HG02763 (cell line): ENCODE data around the gene ADCY6.

ENCODE experiments used
- ATAC-seq: cut with Tn5 transposase; IDR thresholded peaks from one replicate; pipeline ENCODE4 v1.9.1; 2021; ENCODE audit warnings: mild to moderate bottlenecking, moderate library complexity; ENCODE audit not compliant: unreplicated experiment

ADCY6 gene

DNA sequence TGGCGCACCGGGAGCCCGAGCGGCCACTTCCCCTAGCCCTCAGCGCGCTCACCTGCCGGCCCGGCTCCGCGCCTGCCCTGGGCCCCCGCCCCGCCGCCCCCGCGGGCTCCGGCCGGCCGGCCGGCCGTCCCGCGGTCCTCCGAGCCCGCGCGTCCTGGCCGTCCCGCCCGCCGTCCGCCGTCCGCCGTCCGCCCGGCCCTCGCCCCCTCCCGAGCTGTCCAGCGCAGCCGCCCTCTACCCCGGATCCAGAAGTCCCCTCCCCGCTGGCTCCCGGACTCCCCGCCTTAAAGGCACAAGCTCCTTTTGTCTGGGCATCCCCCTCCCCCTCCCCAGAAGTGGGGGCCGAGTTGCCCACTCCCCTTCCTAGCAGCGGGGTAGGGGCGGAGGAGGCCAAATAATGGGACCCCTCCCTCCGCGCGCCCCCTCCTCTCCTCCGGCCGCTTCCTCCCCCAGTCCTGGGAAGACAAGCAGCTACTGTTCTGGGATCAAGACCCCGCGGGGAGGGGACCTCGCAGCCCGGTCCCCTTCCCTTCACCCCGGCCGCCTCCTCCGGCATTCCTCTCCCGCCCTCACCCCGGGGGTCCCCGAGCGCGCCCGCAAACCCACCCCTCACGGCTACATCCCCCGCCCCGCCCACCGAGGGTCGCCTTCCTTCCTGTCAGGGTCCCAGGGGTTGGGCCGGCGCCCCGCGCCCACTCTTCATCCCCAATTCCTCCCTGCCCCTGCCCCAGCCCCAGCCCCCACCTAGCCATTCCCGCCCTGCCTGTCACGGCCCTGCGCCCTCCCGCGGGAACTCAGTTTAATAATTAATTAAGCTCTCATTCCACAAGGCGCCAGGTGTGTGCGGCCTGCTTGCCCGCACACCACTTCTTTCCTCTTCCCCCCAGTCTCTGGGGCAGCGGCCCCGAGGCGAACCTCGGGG, at the start of gene ADCY6:
ADCY6 (minus strand) TSS at position 236 of the 922 bp plus-strand sequence. CDS start 5,655 bp downstream, outside the sequence.
- no peak for ATAC-seq

DNA sequence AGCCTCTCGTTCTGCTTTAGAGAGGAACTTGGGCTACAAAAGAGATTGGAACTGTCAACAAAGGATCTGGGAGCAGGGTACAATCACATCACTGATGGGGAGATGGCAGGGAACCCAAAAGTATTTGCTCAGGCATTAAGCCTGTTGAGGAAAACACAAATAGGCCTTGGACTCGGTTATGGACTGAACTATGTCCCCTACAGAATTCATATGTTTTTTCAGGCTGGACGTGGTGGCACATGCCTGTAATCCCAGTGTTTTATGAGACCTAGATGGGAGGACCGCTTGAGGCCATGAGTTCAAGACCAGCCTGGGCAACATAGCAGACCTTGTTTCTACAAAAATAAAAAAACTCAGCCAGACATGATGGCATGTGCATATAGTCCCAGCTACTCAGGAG, 49.2 kb upstream of the ADCY6 start:
- no peak for ATAC-seq

DNA sequence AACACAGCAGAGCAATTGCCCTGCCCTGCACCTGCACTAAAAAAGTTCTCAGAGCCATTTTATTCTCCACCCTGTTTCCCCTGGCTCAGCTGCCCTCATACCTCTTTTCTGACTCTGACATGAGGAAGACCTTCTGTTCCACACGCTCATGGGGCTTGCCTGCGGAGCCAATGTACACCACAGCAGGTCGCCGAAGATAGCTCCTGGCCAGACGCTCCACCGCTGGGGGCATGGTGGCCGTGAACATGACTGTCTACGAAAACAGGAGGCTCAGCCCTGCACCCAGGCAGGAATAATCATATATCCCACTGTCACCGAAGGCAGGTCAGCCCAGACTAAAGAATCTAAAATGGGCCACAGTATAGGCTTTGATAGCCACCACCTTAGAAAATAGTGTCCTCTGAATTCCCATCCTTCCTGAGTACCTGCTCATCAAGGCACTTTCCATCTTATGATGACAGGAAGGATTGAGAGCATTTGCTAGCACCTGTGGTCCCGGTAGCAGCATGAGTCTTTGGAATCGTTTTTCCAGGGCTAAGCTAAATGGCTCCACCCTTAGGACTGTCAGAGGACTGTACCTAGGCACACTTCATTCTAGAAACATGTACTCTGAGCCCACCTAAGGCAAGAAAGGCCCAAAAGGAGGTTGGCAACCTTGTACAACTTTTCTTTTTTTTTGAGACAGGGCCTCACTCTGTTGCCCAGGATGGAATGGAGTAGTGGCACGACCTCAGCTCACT, 43.6 kb upstream of the ADCY6 start:
- ATAC-seq: no peak

GRCh38 chr12:48831257-48831656, 42.4 kb upstream of the ADCY6 start:
- no peak for ATAC-seq

- ATAC-seq: no peak
Observed at GRCh38 chr12:48828841-48829575, 40.1 kb upstream of the ADCY6 start.

GRCh38 chr12:48828293-48828692, 39.4 kb upstream of the ADCY6 start:
- no peak for ATAC-seq

- ATAC-seq: no peak
Observed at GRCh38 chr12:48827513-48828096, 38.7 kb upstream of the ADCY6 start.

DNA sequence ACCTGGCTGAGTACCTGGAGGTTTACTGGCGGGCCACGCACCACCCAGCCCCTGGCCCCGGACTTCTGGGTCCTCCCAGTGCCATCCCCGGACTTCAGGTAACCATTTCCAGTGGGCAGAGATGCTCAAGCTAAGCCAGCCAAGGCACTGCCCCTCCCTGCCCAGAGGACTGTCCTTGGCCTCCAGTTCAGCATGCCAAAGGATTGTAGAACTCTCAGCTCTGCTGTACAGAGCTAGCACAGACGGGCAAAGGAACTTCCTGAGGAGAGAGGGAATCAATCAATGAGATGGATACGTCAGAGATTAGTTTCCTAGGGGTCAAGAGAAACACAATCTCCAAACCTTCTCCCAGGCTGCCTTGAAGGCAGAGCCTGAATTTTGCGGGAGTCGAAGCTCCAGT, 38.1 kb upstream of the ADCY6 start:
- ATAC-seq: no peak

DNA sequence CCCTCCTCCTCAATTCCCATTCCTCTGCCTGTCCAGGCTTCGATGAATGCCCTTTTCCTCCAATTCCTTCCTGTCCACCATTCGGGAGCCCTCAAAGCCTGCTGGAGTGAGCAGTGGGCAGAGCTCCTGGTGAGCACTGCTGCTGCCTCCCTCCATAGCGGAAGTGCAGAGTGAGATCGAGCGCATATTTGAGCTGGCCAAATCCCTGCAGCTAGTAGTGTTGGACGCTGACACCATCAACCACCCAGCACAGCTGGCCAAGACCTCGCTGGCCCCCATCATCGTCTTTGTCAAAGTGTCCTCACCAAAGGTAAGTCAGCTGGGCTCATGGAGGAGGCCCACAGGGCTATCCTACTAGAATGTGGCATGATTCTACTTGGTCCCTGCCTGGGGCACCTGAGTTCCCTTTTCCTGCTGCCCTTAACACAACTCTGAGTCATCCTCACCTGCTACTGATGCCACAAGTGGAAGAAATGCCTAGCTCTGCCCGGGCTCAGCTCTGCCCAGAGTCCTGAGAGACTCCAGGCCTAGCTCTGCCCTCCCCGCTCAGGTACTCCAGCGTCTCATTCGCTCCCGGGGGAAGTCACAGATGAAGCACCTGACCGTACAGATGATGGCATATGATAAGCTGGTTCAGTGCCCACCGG, 37.4 kb upstream of the ADCY6 start:
- no peak for ATAC-seq

GRCh38 chr12:48824905-48825304, 36.0 kb upstream of the ADCY6 start:
- no peak for ATAC-seq

GRCh38 chr12:48824112-48824511, 35.2 kb upstream of the ADCY6 start:
- ATAC-seq: no peak

DNA sequence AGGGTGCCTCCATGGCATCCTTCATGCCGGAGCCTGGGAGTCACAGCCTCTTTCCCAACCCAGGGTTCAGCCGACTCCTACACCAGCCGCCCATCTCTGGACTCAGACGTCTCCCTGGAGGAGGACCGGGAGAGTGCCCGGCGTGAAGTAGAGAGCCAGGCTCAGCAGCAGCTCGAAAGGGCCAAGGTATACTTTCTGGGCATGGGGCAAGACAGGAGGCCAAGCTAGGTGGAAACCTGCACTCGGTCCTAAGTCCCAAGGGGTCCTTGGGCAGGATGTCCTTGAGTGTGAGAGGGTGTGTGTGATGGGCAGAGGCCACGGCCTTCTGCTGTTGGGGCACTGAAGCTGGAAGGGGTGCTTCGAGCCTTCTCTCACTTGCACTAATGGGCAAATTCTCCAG, 34.4 kb upstream of the ADCY6 start:
- ATAC-seq: no peak

- no peak for ATAC-seq
Observed at GRCh38 chr12:48822711-48823110, 33.8 kb upstream of the ADCY6 start.

GRCh38 chr12:48822139-48822538, 33.2 kb upstream of the ADCY6 start:
- ATAC-seq: no peak

DNA sequence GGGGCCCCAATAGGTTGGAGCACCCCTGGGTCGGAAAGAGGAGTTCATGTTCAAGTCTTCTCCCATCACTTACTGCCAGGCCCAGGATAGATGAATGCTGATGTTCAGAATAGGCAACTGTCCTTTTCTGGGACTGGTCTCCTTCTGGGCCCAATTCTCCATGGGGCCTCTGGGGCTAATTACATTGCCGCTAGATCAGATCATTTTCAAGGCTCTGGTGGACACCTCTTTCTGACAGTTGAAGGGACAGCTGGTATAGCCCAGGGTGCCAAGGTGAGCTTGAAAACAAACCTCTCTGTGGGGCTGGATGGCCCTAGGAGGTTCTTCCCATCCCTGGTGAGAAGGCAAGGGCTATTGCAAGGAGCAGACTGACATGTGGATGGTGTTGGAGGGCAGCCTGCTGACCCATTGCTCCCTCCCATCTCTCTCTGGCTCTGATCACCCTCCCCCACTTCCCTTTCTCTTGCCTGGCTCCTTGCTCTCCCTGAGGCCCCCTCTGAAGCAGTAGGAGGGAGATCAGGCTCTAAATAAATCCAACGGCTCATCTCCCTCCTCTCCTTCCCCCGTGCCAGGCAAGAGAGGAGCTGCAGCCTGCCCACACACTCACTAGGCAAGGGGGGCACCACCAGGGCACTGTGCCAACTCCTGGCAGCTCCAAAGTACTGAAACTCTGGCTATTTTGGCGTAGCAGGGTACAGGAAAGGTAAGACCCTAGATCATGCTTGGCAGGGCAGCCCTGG, 31.3 kb upstream of the ADCY6 start:
- no peak for ATAC-seq

- ATAC-seq: no peak
Observed at GRCh38 chr12:48818831-48819590, 30.1 kb upstream of the ADCY6 start.

GRCh38 chr12:48817873-48818830, 29.3 kb upstream of the ADCY6 start, which contains the start of gene CACNB3:
CACNB3 (plus strand) TSS chr12:48818496; CDS start chr12:48818930, 434 bp downstream.
- ATAC-seq: no peak
